Endothelial cell of umbilical vein (primary cell): ENCODE data around the gene RELN. TPM values are rescaled to one million over a fixed set of nuclear protein-coding genes. Genes with fewer than 3 reads are reported as not detected.

Experiments
- BruUV-seq: library from RNA; stranded (reverse); fragments of 400-500 nt; replicated peaks from 2 replicates; lab custom pipeline; 2021; lab: Mats Ljungman, UMichigan
- CTCF ChIA-PET: fragments of 300-600, 350-600 bp; sonication (Branson Sonifier 250); formaldehyde crosslinking; loops from one replicate; lab custom pipeline; 2021; ENCODE audit warnings: antibody characterized with exemption, inconsistent platforms; lab: Charles Lee
- POLR2A ChIA-PET: fragments of 300-600, 350-600 bp; sonication (Branson Sonifier 250); formaldehyde crosslinking; loops from one replicate; lab custom pipeline; 2021; ENCODE audit warnings: antibody characterized with exemption, inconsistent platforms; lab: Charles Lee
- DNase-seq: peaks from one replicate; pipeline ENCODE4 v3.0.0-alpha.2; 2011; ENCODE audit warnings: low read depth, low spot score
- FAIRE-seq: peaks from 2 replicates; lab custom pipeline; 2011; peaks lifted over from hg19 to GRCh38; lab: Jason Lieb, UNC
- H2AFZ ChIP-seq: 2 replicates; pipeline ENCODE4 v1.6.0; 2012; ENCODE audit warnings: low read depth, low read length, control low read depth, inconsistent platforms
- H3K27ac ChIP-seq: 2 replicates; pipeline ENCODE4 v1.5.1; 2011; ENCODE audit warnings: low read depth, mild to moderate bottlenecking, control low read depth, low read length, moderate library complexity; ENCODE audit not compliant: insufficient read depth
- H3K27me3 ChIP-seq, 2 experiments: 2 replicates each; pipeline versions ENCODE4 v1.6.0 to v1.6.1; 2011; ENCODE audit warnings: low read length in 2 of 2, mixed read lengths in 1 of 2; ENCODE audit not compliant: control insufficient read depth in 2 of 2, insufficient read depth in 2 of 2
- H3K36me3 ChIP-seq, 2 experiments: 2 replicates in 1 of 2; 3 replicates in 1 of 2; pipeline ENCODE4 v1.5.1; 2011; ENCODE audit warnings: low read length in 2 of 2, mild to moderate bottlenecking in 1 of 2, moderate library complexity in 1 of 2; ENCODE audit not compliant: control insufficient read depth in 2 of 2, insufficient read depth in 2 of 2; ENCODE audit errors: extremely low read depth in 1 of 2
- H3K4me1 ChIP-seq: 3 replicates; pipeline ENCODE4 v1.5.1; 2011; ENCODE audit warnings: mild to moderate bottlenecking, low read length; ENCODE audit not compliant: control insufficient read depth, insufficient read depth; ENCODE audit errors: extremely low read depth
- H3K4me2 ChIP-seq: 2 replicates; pipeline ENCODE4 v1.6.1; 2011; ENCODE audit warnings: low read length, control low read depth, mixed read lengths; ENCODE audit not compliant: insufficient read depth
- H3K4me3 ChIP-seq, 3 experiments: fragments of 200-600 bp in 1 of 3; sonication (generic), shearing (Covaris generic) in 1 of 3; replicated peaks in 1 of 3; 2 replicates each; pipeline ENCODE4 v1.5.1; 2011 to 2016; ENCODE audit warnings: control low read depth in 3 of 3, low read length in 3 of 3, mild to moderate bottlenecking in 2 of 3, inconsistent platforms in 1 of 3, low read depth in 1 of 3, moderate library complexity in 1 of 3; ENCODE audit not compliant: insufficient read depth in 1 of 3
- H3K79me2 ChIP-seq: 2 replicates; pipeline ENCODE4 v1.6.0; 2012; ENCODE audit warnings: low read length, inconsistent platforms; ENCODE audit not compliant: control insufficient read depth, insufficient read depth
- H3K9ac ChIP-seq: replicated peaks from 2 replicates; pipeline ENCODE3; 2011; ENCODE audit warnings: low read length, control low read depth; ENCODE audit not compliant: insufficient read depth; ENCODE audit errors: extremely low read depth
- H3K9me1 ChIP-seq: replicated peaks from 3 replicates; pipeline ENCODE4 v1.6.0; 2011; ENCODE audit warnings: mild to moderate bottlenecking, low read length; ENCODE audit not compliant: control insufficient read depth, insufficient read depth; ENCODE audit errors: extremely low read depth
- H3K9me3 ChIP-seq: replicated peaks from 2 replicates; pipeline ENCODE4 v1.5.1; 2012; ENCODE audit warnings: low read length, inconsistent platforms; ENCODE audit not compliant: control insufficient read depth, insufficient read depth
- H4K20me1 ChIP-seq: replicated peaks from 2 replicates; pipeline ENCODE3; 2011; ENCODE audit warnings: mild to moderate bottlenecking, low read length; ENCODE audit not compliant: control insufficient read depth, insufficient read depth; ENCODE audit errors: extremely low read depth
- FOS ChIP-seq: IDR thresholded peaks from 2 replicates; pipeline ENCODE4 v1.6.1; 2011; ENCODE audit warnings: mild to moderate bottlenecking, low read length, moderate library complexity, borderline replicate concordance; ENCODE audit not compliant: insufficient read depth
- GATA2 ChIP-seq: IDR thresholded peaks from 2 replicates; pipeline ENCODE4 v1.7.0; 2011; ENCODE audit warnings: low read depth, mild to moderate bottlenecking, moderate library complexity, mixed read lengths, low read length; ENCODE audit not compliant: insufficient read length, insufficient read depth
- JUN ChIP-seq: IDR thresholded peaks from 2 replicates; pipeline ENCODE4 v1.6.1; 2011; ENCODE audit warnings: borderline replicate concordance, low read depth; ENCODE audit not compliant: insufficient read length, insufficient read depth
- MYC ChIP-seq: IDR thresholded peaks from one replicate; pipeline ENCODE4 v1.6.1; 2011; ENCODE audit warnings: mild to moderate bottlenecking, low read depth, low read length
- POLR2A ChIP-seq: IDR thresholded peaks from 2 replicates; pipeline ENCODE4 v1.6.1; 2012; ENCODE audit warnings: low read depth, mild to moderate bottlenecking, control low read depth, low read length
- POLR2AphosphoS5 ChIP-seq: IDR thresholded peaks from 2 replicates; pipeline ENCODE4 v1.6.1; 2012; ENCODE audit warnings: low read depth, mild to moderate bottlenecking, control low read depth, low read length, moderate library complexity; ENCODE audit not compliant: insufficient read depth
- dilution Hi-C: fragments of 300-500 bp; cut with MboI; formaldehyde crosslinking; loops from one replicate; pipeline ENCODE4 v1.15.0; 2019; ENCODE audit warnings: low sequenced_read_pairs; ENCODE audit not compliant: extremely low pct_ligation_motif_present
- intact Hi-C: fragments of 100-400 bp; cut with micrococcal nuclease; formaldehyde crosslinking; loops from one replicate; pipeline ENCODE4 v1.10.0; 2022
- polyA plus RNA-seq, 4 experiments: library from polyadenylated mRNA; depleted of rRNA in 3 of 4; stranded (reverse) in 3 of 4; unstranded in 1 of 4; fragments of >200 nt; gene quantifications; 2 replicates each; pipeline versions ENCODE4 v1.2.1 to v1.2.3, GENCODE V29; 2011 to 2012; ENCODE audit warnings: missing spikeins in 1 of 4
- total RNA-seq: library from RNA; stranded (reverse); gene quantifications from 2 replicates; pipeline ENCODE4 v1.2.3, GENCODE V29; 2021
- TF ChIP-seq, protein P1 (sequence below), 2 donors: IDR thresholded peaks; 1 replicate in 1 of 2; 2 replicates in 1 of 2; pipeline ENCODE4 v1.5.1; 2011; ENCODE audit warnings: low read length in 2 of 2, mild to moderate bottlenecking in 2 of 2, moderate library complexity in 2 of 2, control low read depth in 1 of 2, inconsistent platforms in 1 of 2, low read depth in 1 of 2; ENCODE audit not compliant: insufficient read depth in 1 of 2; ENCODE audit errors: extremely low read depth in 1 of 2
- TF ChIP-seq, protein P2 (sequence below): IDR thresholded peaks from 2 replicates; pipeline ENCODE4 v1.6.1; 2011; ENCODE audit not compliant: insufficient read depth, insufficient read length

Gene RELN
- total and polyA plus RNA-seq, 2 donors (not counting 3 experiments of a cell fraction or from before 2014, with no cell fraction given): 0.15 to 0.22 TPM

DNA sequence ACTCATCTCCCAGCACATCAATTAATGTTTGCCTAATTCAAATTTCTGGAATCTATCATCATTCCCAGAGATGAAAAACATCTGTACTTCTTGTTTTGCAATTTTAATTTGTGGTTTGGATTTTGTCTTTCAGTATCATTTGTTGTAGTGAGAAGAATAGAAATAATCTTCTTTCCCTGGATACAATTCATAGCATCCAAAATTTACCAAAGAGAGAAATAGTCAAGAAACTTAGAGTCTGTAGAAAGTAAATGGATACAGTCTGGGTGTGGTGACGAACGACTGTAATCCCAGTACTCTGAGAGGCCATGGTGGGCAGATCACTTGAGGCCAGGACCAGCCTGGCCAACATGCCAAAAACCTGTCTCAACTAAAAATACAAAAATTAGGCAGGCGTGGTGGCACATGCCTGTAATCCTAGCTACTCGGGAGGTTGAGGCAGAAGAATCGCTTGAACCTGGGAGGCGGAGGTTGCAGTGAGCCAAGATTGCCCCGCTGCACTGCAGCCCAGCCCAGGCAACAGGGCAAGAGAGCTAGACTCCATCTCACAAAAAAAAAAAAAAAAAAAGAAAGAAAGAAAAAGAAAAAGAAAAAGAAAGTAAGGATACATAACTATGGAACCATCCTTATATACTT, 193.0 kb downstream of the RELN start:
- Histone ChIP-seq H3K27ac (no peak overlapping the region), H3K4me1 (no peaks in the 10 kb centered on the region), H3K4me2 (no peak overlapping the region), H3K9me3 (no peaks in the 10 kb centered on the region), H3K9me1 (no peaks in the 10 kb centered on the region), H2AFZ (no peak overlapping the region), H3K4me3 (no peak overlapping the region), H3K36me3 (no peaks in the 10 kb centered on the region), H3K27me3 (no peaks in the 10 kb centered on the region), H3K9ac (no peak overlapping the region), H3K79me2 (no peaks in the 10 kb centered on the region), H4K20me1 (no peaks in the 10 kb centered on the region)
- no peak for FAIRE-seq
- no TSS peak for BruUV-seq
- DNase-seq: no peak
- intact Hi-C loops: no loop called here
- TF ChIP-seq JUN (no peak), GATA2 (no peak), FOS (no peak), POLR2AphosphoS5 (no peak), MYC (no peak), POLR2A (no peak)
- TF ChIP-seq, protein P1, sequence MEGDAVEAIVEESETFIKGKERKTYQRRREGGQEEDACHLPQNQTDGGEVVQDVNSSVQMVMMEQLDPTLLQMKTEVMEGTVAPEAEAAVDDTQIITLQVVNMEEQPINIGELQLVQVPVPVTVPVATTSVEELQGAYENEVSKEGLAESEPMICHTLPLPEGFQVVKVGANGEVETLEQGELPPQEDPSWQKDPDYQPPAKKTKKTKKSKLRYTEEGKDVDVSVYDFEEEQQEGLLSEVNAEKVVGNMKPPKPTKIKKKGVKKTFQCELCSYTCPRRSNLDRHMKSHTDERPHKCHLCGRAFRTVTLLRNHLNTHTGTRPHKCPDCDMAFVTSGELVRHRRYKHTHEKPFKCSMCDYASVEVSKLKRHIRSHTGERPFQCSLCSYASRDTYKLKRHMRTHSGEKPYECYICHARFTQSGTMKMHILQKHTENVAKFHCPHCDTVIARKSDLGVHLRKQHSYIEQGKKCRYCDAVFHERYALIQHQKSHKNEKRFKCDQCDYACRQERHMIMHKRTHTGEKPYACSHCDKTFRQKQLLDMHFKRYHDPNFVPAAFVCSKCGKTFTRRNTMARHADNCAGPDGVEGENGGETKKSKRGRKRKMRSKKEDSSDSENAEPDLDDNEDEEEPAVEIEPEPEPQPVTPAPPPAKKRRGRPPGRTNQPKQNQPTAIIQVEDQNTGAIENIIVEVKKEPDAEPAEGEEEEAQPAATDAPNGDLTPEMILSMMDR (IDR thresholded peaks at IDR 0.05; ENCODE audit: extremely low read depth in 1 of 2, insufficient read depth in 1 of 2, low read depth in 1 of 2, low read length in 2 of 2): no peak
- TF ChIP-seq, protein P2, sequence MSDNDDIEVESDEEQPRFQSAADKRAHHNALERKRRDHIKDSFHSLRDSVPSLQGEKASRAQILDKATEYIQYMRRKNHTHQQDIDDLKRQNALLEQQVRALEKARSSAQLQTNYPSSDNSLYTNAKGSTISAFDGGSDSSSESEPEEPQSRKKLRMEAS: no peak
- POLR2A ChIA-PET: no interaction called here
- dilution Hi-C loops: no loop called here
- CTCF ChIA-PET: no interaction called here
